K562 (cell line): ENCODE data around the gene RER1. TPM values are rescaled to one million over a fixed set of nuclear protein-coding genes. Genes with fewer than 3 reads are reported as not detected.

Source experiments
- BACH1 ChIP-seq: fragments of 200-800 bp; sonication (Bioruptor generic); IDR thresholded peaks from 2 replicates; pipeline ENCODE4 v1.6.1; 2016; ENCODE audit warnings: missing genetic modification characterization, missing compliant biosample characterization
- GTF3C2 ChIP-seq: IDR thresholded peaks from 3 replicates; pipeline ENCODE4 v1.6.1; 2011; ENCODE audit warnings: borderline replicate concordance, mild to moderate bottlenecking, moderate library complexity; ENCODE audit not compliant: insufficient read length; ENCODE audit errors: extremely low read depth
- HNRNPH1 ChIP-seq: fragments of 200-400 bp; formaldehyde crosslinking; optimal IDR thresholded peaks from 2 replicates; pipeline ENCODE3; 2017; ENCODE audit warnings: low read depth, mild to moderate bottlenecking, low read length, moderate library complexity
- HOXB6 ChIP-seq: fragments of 250-450 bp; sonication (Bioruptor Pico); IDR thresholded peaks from 2 replicates; pipeline ENCODE4 v1.5.1; 2022; ENCODE audit warnings: mild to moderate bottlenecking, borderline replicate concordance
- KHSRP ChIP-seq: fragments of 450-650 bp; IDR thresholded peaks from 2 replicates; pipeline ENCODE4 v1.6.1; 2017
- MLX ChIP-seq, 2 experiments: fragments of 450-650 bp in 1 of 2; sonication (generic) in 1 of 2; formaldehyde crosslinking; conservative IDR thresholded peaks; 2 replicates each; pipeline versions ENCODE4 v1.4.0 to v1.8.1; 2020 to 2022; ENCODE audit warnings: mild to moderate bottlenecking in 1 of 2, missing genetic modification reagents in 1 of 2
- NCOA6 ChIP-seq: fragments of 450-650 bp; IDR thresholded peaks from 2 replicates; pipeline ENCODE4 v1.6.1; 2017; ENCODE audit warnings: mild to moderate bottlenecking
- NRF1 ChIP-seq, 2 experiments: fragments of 450-650 bp; IDR thresholded peaks in 1 of 2; conservative IDR thresholded peaks in 1 of 2; 2 replicates each; pipeline ENCODE4 v1.6.1; 2014; ENCODE audit warnings: mild to moderate bottlenecking in 2 of 2
- ZNF146 ChIP-seq: IDR thresholded peaks from one replicate; pipeline ENCODE4 v1.6.1; 2018; ENCODE audit warnings: missing compliant biosample characterization; ENCODE audit not compliant: unreplicated experiment
- ZNF318 ChIP-seq, 2 experiments: fragments of 450-650 bp; IDR thresholded peaks; 2 replicates each; pipeline ENCODE4 v1.6.1; 2016; ENCODE audit warnings: mild to moderate bottlenecking in 2 of 2, borderline replicate concordance in 1 of 2, low read depth in 1 of 2, moderate library complexity in 1 of 2
- ZNF512 ChIP-seq: IDR thresholded peaks from 2 replicates; pipeline ENCODE4 v1.6.1; 2016; ENCODE audit warnings: missing genetic modification characterization, missing compliant biosample characterization
- polyA plus RNA-seq, 8 experiments: library from polyadenylated mRNA; depleted of rRNA in 4 of 8; stranded (reverse) in 5 of 8; unstranded in 3 of 8; fragments of >200 nt; fragmentation: Nextera tagmentation in 2 of 8; fragmentation: Illumina TruSeq in 1 of 8; extraction: Ambion mirVana in 2 of 8; extraction: Trizol in 1 of 8; gene quantifications; 2 replicates each; pipeline versions ENCODE4 v1.2.1 to v1.2.3, GENCODE V29; 2011 to 2014; ENCODE audit warnings: inconsistent platforms in 1 of 8, missing spikeins in 1 of 8
- total RNA-seq, 7 experiments: library from RNA; depleted of rRNA in 6 of 7; stranded (reverse); fragments of >200 nt in 6 of 7; fragmentation: Illumina TruSeq in 2 of 7; extraction: Trizol in 2 of 7; gene quantifications; 2 replicates each; pipeline versions ENCODE4 v1.2.1 to v1.2.3, GENCODE V29; 2011 to 2021; ENCODE audit warnings: low replicate concordance in 1 of 7

Gene RER1
- total and polyA plus RNA-seq, 9 of the 15 experiments (the other 6 are each of a cell fraction or from before 2014, with no cell fraction given) = 19.6 to 354 (median 183) TPM

- TF ChIP-seq ZNF512 (tag) = no peak
- peak; percentile 98 for TF ChIP-seq NRF1 (conservative IDR thresholded peaks at IDR 0.05 in 1 of 2, IDR thresholded peaks at IDR 0.05 in 1 of 2)
- no peak for TF ChIP-seq MLX (CRISPR knock-in tag; conservative IDR thresholded peaks at IDR 0.05)
- TF ChIP-seq GTF3C2 = no peak
- no peak for TF ChIP-seq ZNF318 (IDR thresholded peaks at IDR 0.05; ENCODE audit: borderline replicate concordance in 1 of 2, low read depth in 1 of 2)
- no peak for TF ChIP-seq KHSRP
- TF ChIP-seq HOXB6 (CRISPR knock-in tag) = no peak
- TF ChIP-seq BACH1 (tag) = no peak
- no peak for TF ChIP-seq NCOA6
- TF ChIP-seq ZNF146 = no peak
- TF ChIP-seq HNRNPH1 = no peak
These were observed at the start of gene RER1, which contains the start of gene MORN1 (continued) for GRCh38 chr1:2391041-2391930.
